ENCODE data around the gene TBC1D22A.

TBC1D22A gene

DNA sequence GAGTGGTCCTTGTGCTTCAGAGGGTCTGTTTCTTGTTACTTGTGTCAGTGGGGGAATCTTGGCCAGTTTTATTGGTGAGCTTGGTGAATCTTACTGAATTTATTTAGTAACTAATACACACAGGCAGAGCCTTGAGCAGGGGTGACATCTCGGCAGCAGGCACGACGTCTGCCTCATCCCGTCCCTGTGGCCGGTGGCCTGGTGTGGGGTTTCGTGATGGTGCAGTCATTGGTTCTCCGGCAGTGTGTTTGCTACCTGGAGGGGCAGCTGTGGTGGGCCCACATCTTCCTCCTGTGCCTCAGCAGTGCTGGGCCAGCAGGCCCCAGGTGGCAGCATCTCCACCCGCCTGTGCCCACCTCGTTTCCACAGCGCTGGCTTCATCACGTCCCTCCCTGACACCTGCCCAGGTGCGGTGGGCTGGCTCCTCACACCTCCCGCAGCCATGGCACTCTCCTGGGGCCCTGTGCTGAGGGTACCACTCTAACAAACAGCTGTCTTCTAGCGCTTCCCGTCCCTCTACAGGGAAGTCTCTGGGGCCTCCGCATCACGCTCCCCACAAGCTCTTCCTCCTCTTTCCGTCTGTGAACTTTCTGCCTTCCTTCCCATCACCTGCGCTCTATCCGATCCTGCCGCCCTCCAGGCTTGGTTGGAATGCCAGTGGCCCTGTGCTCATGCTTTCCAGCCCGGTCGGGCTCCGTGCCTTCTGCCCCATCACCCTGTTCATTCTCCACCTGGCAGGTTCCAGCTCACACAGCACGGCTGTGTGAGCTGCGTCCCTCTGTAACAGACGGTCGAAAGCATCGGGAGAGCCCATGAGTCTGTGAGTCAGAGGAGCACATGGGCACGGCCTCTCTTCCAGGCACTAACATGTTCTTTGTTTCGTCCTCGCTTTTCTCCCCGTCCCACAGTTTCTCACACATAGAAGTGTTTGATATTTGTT, 203.4 kb downstream of the TBC1D22A start:
- DNase-seq = no peak
- no peak for TF ChIP-seq GATA1 (IDR thresholded peaks at IDR 0.05; ENCODE audit: low read depth, low read length)

DNA sequence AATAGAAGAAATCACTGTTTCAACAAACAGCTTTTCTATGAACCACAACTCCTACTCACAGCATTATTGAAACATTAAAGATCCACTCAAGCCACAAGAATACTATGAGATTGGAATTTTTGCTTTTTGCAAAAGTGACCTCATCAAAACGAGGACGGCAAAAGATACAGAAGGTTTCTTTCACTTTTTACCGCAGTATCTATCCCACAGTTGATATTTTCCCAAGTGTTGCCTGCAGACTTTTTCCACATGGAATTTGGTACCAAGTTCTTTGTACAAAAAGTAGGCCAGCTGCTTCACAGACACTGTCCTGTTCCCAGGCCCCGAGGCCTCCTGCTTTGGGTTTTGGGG, 204.0 kb downstream of the TBC1D22A start:
- TF ChIP-seq GATA1 (IDR thresholded peaks at IDR 0.05; ENCODE audit: low read depth, low read length) (no peak), POLR2A (IDR thresholded peaks at IDR 0.05; ENCODE audit: low read length) (no peak)
- DNase-seq = no peak

GRCh38 chr22:46966846-46967245, 204.4 kb downstream of the TBC1D22A start:
- no peak for DNase-seq
- TF ChIP-seq POLR2A (IDR thresholded peaks at IDR 0.05; ENCODE audit: low read length) (no peak), GATA1 (IDR thresholded peaks at IDR 0.05; ENCODE audit: low read depth, low read length) (no peak)

- DNase-seq = no peak
- TF ChIP-seq GATA1 (IDR thresholded peaks at IDR 0.05; ENCODE audit: low read depth, low read length) = no peak
- TF ChIP-seq POLR2A (IDR thresholded peaks at IDR 0.05; ENCODE audit: low read length) = no peak
These were observed 205.3 kb downstream of the TBC1D22A start for GRCh38 chr22:46967445-46968358.

- no peak for TF ChIP-seq GATA1 (IDR thresholded peaks at IDR 0.05; ENCODE audit: low read depth, low read length)
- no peak for TF ChIP-seq POLR2A (IDR thresholded peaks at IDR 0.05; ENCODE audit: low read length)
- DNase-seq = no peak
These were observed 205.9 kb downstream of the TBC1D22A start for GRCh38 chr22:46968359-46968740.

DNA sequence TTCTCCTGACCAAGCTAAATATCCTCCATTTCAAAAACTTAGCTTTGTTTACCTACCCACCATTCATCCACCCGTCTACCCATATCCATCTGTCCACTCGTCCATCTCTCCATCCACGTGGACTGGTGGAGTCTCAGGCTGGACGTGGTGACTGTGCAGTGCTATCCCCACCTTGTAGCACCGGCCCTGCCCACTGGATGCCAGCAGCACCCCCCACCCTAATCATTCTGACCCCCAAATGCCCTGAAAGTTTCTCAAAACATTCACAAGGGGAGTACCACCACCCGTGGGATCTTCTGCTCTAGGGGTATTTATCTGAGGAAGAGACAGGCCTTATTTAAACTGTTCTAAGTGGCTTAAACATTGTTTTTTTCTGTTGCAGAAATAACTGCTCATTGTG, 206.4 kb downstream of the TBC1D22A start:
- no peak for DNase-seq

DNA sequence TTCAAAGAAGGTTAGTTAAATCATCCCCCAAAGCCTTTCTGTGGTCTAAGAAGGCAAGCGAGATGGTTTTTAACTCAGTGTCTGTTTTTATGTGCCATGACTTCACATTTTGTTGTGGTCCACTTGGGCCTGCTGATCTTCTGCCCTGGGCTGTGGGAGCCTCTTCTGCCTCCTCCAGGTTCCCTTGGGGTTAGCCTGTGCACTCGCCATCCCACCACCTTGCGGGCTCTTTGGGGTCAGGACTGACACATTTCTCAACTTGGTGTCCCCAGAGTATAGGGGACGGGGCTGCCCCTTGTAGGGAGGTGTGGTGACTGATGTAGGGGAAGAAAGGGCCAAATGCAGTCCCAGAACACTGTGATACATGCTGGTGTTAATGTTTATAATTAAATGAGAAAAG, 207.0 kb downstream of the TBC1D22A start:
- no peak for DNase-seq
- no peak for TF ChIP-seq GATA1 (IDR thresholded peaks at IDR 0.05; ENCODE audit: low read depth, low read length)
- TF ChIP-seq POLR2A (IDR thresholded peaks at IDR 0.05; ENCODE audit: low read length) = no peak

More for the DNA sequence above, 206.4 kb downstream of the TBC1D22A start:
- TF ChIP-seq POLR2A (IDR thresholded peaks at IDR 0.05; ENCODE audit: low read length) (no peak), GATA1 (IDR thresholded peaks at IDR 0.05; ENCODE audit: low read depth, low read length) (no peak)

DNA sequence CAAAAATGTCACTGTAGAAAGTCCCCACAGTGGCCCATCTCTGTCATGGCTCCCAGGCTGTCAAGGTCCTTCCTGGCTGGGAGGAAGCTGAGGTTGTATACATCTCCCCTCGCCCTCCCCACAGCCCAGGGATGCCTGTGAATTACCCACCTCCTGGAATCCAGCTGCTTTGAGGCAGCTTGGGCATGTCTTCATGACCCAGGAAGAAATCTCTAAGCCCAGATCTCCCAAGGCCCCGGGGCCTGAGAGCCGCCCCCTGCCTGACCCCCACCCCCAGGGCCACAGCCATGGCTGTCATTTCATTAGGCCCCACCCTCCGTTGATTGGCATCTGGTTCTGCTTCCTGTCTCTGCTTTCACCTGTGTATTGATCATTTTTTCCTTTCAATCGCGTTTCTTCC, 207.5 kb downstream of the TBC1D22A start:
- no peak for DNase-seq

DNA sequence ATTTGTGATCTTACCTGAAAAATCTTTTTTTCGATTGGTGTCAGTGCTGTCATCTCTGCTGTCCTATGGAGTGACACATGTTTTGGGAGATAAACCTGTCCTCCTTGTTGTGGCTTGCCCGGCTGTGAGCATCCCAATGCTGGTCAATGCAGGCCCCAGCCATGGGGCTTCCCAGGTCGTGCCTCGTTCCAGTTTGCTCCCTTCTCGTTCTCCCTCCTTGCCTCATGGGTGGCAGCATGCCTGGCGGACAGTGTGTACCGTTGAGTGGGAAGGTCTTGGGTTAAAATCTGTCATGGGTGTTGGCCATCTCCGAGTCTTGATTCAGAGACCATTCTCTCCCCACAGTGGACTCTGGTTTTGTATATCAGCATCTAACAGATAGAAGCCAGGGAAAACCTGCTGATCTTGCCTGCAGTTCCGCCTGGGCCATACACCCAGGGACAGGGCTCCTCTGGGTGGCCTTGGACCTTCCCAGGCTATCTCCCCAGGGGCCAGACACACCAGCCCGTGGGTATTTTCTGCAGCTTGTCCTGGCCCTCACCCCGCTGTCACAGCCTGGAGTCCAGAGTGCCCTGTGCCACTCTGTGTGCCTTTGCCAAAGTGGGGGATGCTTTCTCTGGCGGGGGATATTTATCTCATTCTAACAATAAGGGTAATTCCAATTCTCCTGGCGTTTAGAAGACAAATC, 208.1 kb downstream of the TBC1D22A start:
- DNase-seq = no peak
- TF ChIP-seq POLR2A (IDR thresholded peaks at IDR 0.05; ENCODE audit: low read length) (no peak), GATA1 (IDR thresholded peaks at IDR 0.05; ENCODE audit: low read depth, low read length) (no peak)

More for the DNA sequence above, 207.5 kb downstream of the TBC1D22A start:
- TF ChIP-seq POLR2A (IDR thresholded peaks at IDR 0.05; ENCODE audit: low read length) (no peak), GATA1 (IDR thresholded peaks at IDR 0.05; ENCODE audit: low read depth, low read length) (no peak)

DNA sequence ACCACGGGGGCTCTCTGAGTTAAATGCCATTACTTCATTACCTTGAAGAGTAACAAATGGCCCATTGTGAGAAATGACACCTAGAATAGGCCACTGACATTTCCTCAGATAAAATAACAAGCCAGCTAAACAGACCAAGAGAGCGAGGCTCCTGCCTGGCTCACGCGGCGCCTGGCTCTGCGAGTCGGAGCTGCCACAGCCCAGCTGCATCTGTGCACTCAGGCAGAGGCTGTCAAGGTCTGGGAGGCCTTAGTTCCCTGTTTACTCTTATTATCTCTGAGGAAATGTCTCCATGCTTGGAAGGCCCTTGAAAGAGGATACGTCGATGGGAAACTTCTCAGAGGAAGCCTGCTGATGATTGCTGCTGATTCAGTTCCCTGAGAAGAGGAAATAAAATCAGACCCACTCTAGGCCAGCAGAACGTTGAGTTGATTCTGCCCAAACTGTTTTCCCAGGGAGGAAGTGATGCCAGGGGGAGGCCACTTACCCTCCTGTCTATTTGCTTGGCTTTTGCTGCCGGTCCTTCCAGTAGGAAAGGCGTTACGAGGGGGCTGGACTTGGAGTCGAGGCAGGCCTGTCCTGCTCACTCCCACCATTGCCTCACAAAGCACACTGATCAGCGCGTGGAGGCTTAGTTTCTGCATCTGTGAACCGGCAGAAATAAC, 208.8 kb downstream of the TBC1D22A start:
- TF ChIP-seq POLR2A (IDR thresholded peaks at IDR 0.05; ENCODE audit: low read length) (no peak), GATA1 (IDR thresholded peaks at IDR 0.05; ENCODE audit: low read depth, low read length) (no peak)
- DNase-seq = no peak

- TF ChIP-seq POLR2A (IDR thresholded peaks at IDR 0.05; ENCODE audit: low read length) (no peak), GATA1 (IDR thresholded peaks at IDR 0.05; ENCODE audit: low read depth, low read length) (no peak)
- no peak for DNase-seq
These were observed 209.3 kb downstream of the TBC1D22A start for GRCh38 chr22:46971764-46972125.

DNA sequence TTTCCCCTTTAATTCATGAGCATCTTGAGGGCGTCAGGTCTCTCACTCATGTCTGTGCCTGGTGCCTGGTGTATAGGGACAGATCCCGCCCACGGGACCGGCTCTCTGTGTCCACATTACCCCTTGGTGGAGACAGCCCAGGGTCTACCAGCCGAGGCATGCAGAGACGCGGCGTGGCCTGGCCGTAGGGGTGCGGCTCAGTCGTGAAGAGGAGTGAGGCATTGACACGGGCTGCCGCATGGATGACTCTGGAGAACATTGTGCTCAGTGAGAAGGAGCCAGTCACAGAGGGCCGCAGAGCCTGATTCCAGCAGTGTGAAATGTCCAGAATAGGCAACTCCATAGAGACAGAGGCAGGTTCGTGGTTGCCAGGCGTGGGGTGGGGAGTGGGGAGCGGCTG, 209.8 kb downstream of the TBC1D22A start:
- no peak for TF ChIP-seq POLR2A (IDR thresholded peaks at IDR 0.05; ENCODE audit: low read length)
- TF ChIP-seq GATA1 (IDR thresholded peaks at IDR 0.05; ENCODE audit: low read depth, low read length) = no peak
- DNase-seq = no peak
